Caco-2 (cell line): ENCODE measurements around the gene UBR4. TPM values are rescaled to one million over a fixed set of nuclear protein-coding genes. Genes with fewer than 3 reads are reported as not detected.

Experiments used
- BruUV-seq: library from RNA; stranded (reverse); fragments of 400-500 nt; replicated peaks from 2 replicates; lab custom pipeline; 2021; lab: Mats Ljungman, UMichigan
- CTCF ChIA-PET: fragments of 300-600 bp; sonication (Branson Sonifier 250); formaldehyde crosslinking; loops from one replicate; lab custom pipeline; 2022; ENCODE audit warnings: antibody characterized with exemption; lab: Charles Lee
- POLR2A ChIA-PET: fragments of 300-600 bp; sonication (Branson Sonifier 250); formaldehyde crosslinking; loops from one replicate; lab custom pipeline; 2022; ENCODE audit warnings: antibody characterized with exemption; lab: Charles Lee
- DNase-seq, 2 experiments: peaks; one replicate each; pipeline versions ENCODE4 v3.0.0 to v3.0.0-alpha.2; 2020 to 2022
- H3K27me3 ChIP-seq: replicated peaks from 2 replicates; pipeline ENCODE4 v1.6.0; 2011; ENCODE audit warnings: low read length; ENCODE audit not compliant: control insufficient read depth, insufficient read depth
- H3K36me3 ChIP-seq: 2 replicates; pipeline ENCODE4 v1.5.1; 2011; ENCODE audit warnings: low read length; ENCODE audit not compliant: control insufficient read depth, insufficient read depth
- H3K4me1 ChIP-seq: fragments of 250-450 bp; sonication (Bioruptor Pico); 2 replicates; pipeline ENCODE4 v1.5.1; 2020; ENCODE audit warnings: mild to moderate bottlenecking
- H3K4me3 ChIP-seq: 2 replicates; pipeline ENCODE4 v1.5.1; 2011; ENCODE audit warnings: low read depth, mild to moderate bottlenecking, control low read depth, low read length
- H3K9me3 ChIP-seq: fragments of 250-450 bp; sonication (Bioruptor Pico); 2 replicates; pipeline ENCODE4 v1.5.1; 2020; ENCODE audit warnings: mild to moderate bottlenecking, moderate library complexity
- H3K27ac Mint-ChIP-seq: one replicate; pipeline ENCODE4 v1.8.0; 2022; ENCODE audit warnings: mixed read lengths; ENCODE audit not compliant: unreplicated experiment
- H3K27me3 Mint-ChIP-seq: one replicate; pipeline ENCODE4 v1.8.0; 2022; ENCODE audit warnings: mixed read lengths; ENCODE audit not compliant: insufficient read depth, unreplicated experiment
- H3K36me3 Mint-ChIP-seq: one replicate; pipeline ENCODE4 v1.8.0; 2022; ENCODE audit warnings: mild to moderate bottlenecking, mixed read lengths; ENCODE audit not compliant: insufficient read depth, unreplicated experiment
- H3K4me1 Mint-ChIP-seq: one replicate; pipeline ENCODE4 v1.8.0; 2022; ENCODE audit warnings: low read depth, mixed read lengths; ENCODE audit not compliant: unreplicated experiment
- H3K4me3 Mint-ChIP-seq: one replicate; pipeline ENCODE4 v1.8.0; 2022; ENCODE audit warnings: mild to moderate bottlenecking, moderate library complexity, mixed read lengths; ENCODE audit not compliant: unreplicated experiment
- H3K9me3 Mint-ChIP-seq: one replicate; pipeline ENCODE4 v1.8.0; 2022; ENCODE audit warnings: mixed read lengths; ENCODE audit not compliant: unreplicated experiment
- intact Hi-C: fragments of 100-400 bp; cut with micrococcal nuclease; formaldehyde crosslinking; loops from one replicate; pipeline ENCODE4 v1.10.0; 2022; ENCODE audit not compliant: unreplicated experiment
- total RNA-seq: library from RNA; stranded (reverse); gene quantifications from 2 replicates; pipeline ENCODE4 v1.2.3, GENCODE V29; 2022
- TF ChIP-seq, protein P1 (sequence below), 2 experiments: fragments of 200-600 bp in 1 of 2; IDR thresholded peaks; 1 replicate in 1 of 2; 2 replicates in 1 of 2; pipeline versions ENCODE4 v1.5.1 to v1.8.0; 2011 to 2022; ENCODE audit warnings: antibody characterized with exemption in 1 of 2, control low read depth in 1 of 2, inconsistent platforms in 1 of 2, low read depth in 1 of 2, low read length in 1 of 2, mild to moderate bottlenecking in 1 of 2, moderate library complexity in 1 of 2; ENCODE audit not compliant: insufficient read depth in 1 of 2, severe bottlenecking in 1 of 2, unreplicated experiment in 1 of 2

Gene UBR4
- total RNA-seq, 1 experiment from 2014 or later: 317 TPM

- H3K9me3 Mint-ChIP-seq: no peaks in the 10 kb centered on the region
- no peak overlapping the region for H3K27ac Mint-ChIP-seq
- no peaks in the 10 kb centered on the region for H3K4me1 Mint-ChIP-seq
- POLR2A ChIA-PET: no interaction called here
- peaks cover 98% of the 10 kb centered on the region for H3K36me3 Mint-ChIP-seq
- no TSS peak for BruUV-seq
- no peak overlapping the region for H3K4me3 Mint-ChIP-seq
- DNase-seq: no peak
- no peaks in the 10 kb centered on the region for H3K9me3 ChIP-seq
- H3K4me3 ChIP-seq: no peak overlapping the region
- CTCF ChIA-PET: no interaction called here
- no peaks in the 10 kb centered on the region for H3K27me3 Mint-ChIP-seq
- no peaks in the 10 kb centered on the region for H3K27me3 ChIP-seq
- intact Hi-C loops: no loop called here
- H3K36me3 ChIP-seq: no peaks in the 10 kb centered on the region
- TF ChIP-seq, protein P1, sequence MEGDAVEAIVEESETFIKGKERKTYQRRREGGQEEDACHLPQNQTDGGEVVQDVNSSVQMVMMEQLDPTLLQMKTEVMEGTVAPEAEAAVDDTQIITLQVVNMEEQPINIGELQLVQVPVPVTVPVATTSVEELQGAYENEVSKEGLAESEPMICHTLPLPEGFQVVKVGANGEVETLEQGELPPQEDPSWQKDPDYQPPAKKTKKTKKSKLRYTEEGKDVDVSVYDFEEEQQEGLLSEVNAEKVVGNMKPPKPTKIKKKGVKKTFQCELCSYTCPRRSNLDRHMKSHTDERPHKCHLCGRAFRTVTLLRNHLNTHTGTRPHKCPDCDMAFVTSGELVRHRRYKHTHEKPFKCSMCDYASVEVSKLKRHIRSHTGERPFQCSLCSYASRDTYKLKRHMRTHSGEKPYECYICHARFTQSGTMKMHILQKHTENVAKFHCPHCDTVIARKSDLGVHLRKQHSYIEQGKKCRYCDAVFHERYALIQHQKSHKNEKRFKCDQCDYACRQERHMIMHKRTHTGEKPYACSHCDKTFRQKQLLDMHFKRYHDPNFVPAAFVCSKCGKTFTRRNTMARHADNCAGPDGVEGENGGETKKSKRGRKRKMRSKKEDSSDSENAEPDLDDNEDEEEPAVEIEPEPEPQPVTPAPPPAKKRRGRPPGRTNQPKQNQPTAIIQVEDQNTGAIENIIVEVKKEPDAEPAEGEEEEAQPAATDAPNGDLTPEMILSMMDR (IDR thresholded peaks at IDR 0.05; ENCODE audit: insufficient read depth in 1 of 2, low read depth in 1 of 2, low read length in 1 of 2, severe bottlenecking in 1 of 2, unreplicated experiment in 1 of 2): no peak
- no peaks in the 10 kb centered on the region; the same call in none of the 2 replicates for H3K4me1 ChIP-seq
These were observed 71.0 kb downstream of the UBR4 start for GRCh38 chr1:19138958-19139581.

- Mint-ChIP-seq H3K27me3 (no peaks in the 10 kb centered on the region), H3K27ac (no peak overlapping the region), H3K9me3 (no peaks in the 10 kb centered on the region), H3K36me3 (peaks cover 98% of the 10 kb centered on the region), H3K4me3 (no peak overlapping the region), H3K4me1 (no peaks in the 10 kb centered on the region)
- Histone ChIP-seq H3K36me3 (no peaks in the 10 kb centered on the region; the same call in 1 of the 2 replicates), H3K9me3 (no peaks in the 10 kb centered on the region), H3K4me1 (no peaks in the 10 kb centered on the region; the same call in none of the 2 replicates), H3K27me3 (no peaks in the 10 kb centered on the region), H3K4me3 (no peak overlapping the region)
- intact Hi-C loops: no loop called here
- no TSS peak for BruUV-seq
- TF ChIP-seq, protein P1 (IDR thresholded peaks at IDR 0.05; ENCODE audit: insufficient read depth in 1 of 2, low read depth in 1 of 2, low read length in 1 of 2, severe bottlenecking in 1 of 2, unreplicated experiment in 1 of 2): no peak
- ChIA-PET CTCF (no interaction called here), POLR2A (no interaction called here)
- no peak for DNase-seq
These were observed 71.7 kb downstream of the UBR4 start for GRCh38 chr1:19138331-19138730.

DNA sequence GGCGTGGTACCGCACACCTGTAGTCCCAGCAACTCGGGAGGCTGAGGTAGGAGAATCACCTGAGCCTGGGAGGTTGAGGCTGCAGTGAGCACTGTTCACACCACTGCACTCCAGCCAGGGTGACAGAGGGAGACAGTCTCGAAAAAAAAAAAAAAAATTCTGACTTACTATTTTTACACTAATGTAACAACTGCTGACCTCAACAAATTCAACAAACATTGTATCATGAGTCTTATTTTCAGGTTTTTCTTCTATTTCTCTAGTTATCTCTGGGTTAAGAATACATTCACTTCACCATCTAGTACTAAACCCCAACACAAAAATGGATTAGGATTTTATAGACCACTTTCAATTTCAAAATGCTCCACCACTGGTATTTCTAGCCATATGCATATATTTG, 72.9 kb downstream of the UBR4 start:
- peaks cover 98% of the 10 kb centered on the region for H3K36me3 Mint-ChIP-seq
- H3K4me3 Mint-ChIP-seq: no peak overlapping the region
- no peaks in the 10 kb centered on the region for H3K27me3 Mint-ChIP-seq
- BruUV-seq: no TSS peak
- no peaks in the 10 kb centered on the region for H3K9me3 ChIP-seq
- no peak overlapping the region for H3K4me3 ChIP-seq
- no peaks in the 10 kb centered on the region; the same call in 1 of the 2 replicates for H3K36me3 ChIP-seq
- no peak overlapping the region for H3K27ac Mint-ChIP-seq
- TF ChIP-seq, protein P1 (IDR thresholded peaks at IDR 0.05; ENCODE audit: insufficient read depth in 1 of 2, low read depth in 1 of 2, low read length in 1 of 2, severe bottlenecking in 1 of 2, unreplicated experiment in 1 of 2): no peak
- no peak for DNase-seq
- CTCF ChIA-PET: no interaction called here
- H3K27me3 ChIP-seq: no peaks in the 10 kb centered on the region
- H3K4me1 Mint-ChIP-seq: no peaks in the 10 kb centered on the region
- H3K9me3 Mint-ChIP-seq: no peaks in the 10 kb centered on the region
- POLR2A ChIA-PET: no interaction called here
- no peaks in the 10 kb centered on the region; the same call in none of the 2 replicates for H3K4me1 ChIP-seq
- intact Hi-C loops: no loop called here
